Esophagus squamous epithelium (tissue), 4 donors: ENCODE data around the gene YIPF4.

ENCODE experiments used
- CTCF ChIP-seq, 6 experiments: fragments of 450-650 bp in 4 of 6; fragments of 200-600 bp in 2 of 6; sonication (generic) in 2 of 6; IDR thresholded peaks; one replicate each; pipeline ENCODE4 v1.5.1; 2016 to 2019; ENCODE audit warnings: antibody characterized with exemption in 6 of 6, mild to moderate bottlenecking in 4 of 6, moderate library complexity in 4 of 6
- POLR2A ChIP-seq, 4 donors: fragments of 450-650 bp; IDR thresholded peaks; one replicate each; pipeline ENCODE4 v1.6.1; 2017; ENCODE audit warnings: antibody characterized with exemption in 4 of 4, mild to moderate bottlenecking in 4 of 4, moderate library complexity in 3 of 4

- no peak for TF ChIP-seq CTCF (IDR thresholded peaks at IDR 0.05)
- no peak for TF ChIP-seq POLR2A (IDR thresholded peaks at IDR 0.05)
Measured at GRCh38 chr2:32360416-32360815, 82.7 kb downstream of the YIPF4 start.
